Right lobe of liver (tissue), 4 donors: ENCODE results near the gene FGF2.
"Not testable (repeated sequence)": the region's sequence is repeated elsewhere in the genome, so short reads cannot be mapped to it uniquely, and the experiment has no call there.

Experiments
- POLR2A ChIP-seq: fragments of 450-650 bp; IDR thresholded peaks from one replicate; pipeline ENCODE4 v1.6.1; 2017; ENCODE audit warnings: antibody characterized with exemption, mild to moderate bottlenecking
- TF ChIP-seq, protein P1 (sequence below), 4 donors: fragments of 200-600 bp in 3 of 4; fragments of 450-650 bp in 1 of 4; IDR thresholded peaks; one replicate each; pipeline versions ENCODE4 v1.5.1 to v1.8.0; 2016 to 2022; ENCODE audit warnings: antibody characterized with exemption in 4 of 4, mild to moderate bottlenecking in 2 of 4
- donor health status: DM: no; HTN: no; CAD: no.
- donor health status: DM: no; HTN: no; CAD: no.
- donor health status: DM: no; HTN: yes; CAD: no.

DNA sequence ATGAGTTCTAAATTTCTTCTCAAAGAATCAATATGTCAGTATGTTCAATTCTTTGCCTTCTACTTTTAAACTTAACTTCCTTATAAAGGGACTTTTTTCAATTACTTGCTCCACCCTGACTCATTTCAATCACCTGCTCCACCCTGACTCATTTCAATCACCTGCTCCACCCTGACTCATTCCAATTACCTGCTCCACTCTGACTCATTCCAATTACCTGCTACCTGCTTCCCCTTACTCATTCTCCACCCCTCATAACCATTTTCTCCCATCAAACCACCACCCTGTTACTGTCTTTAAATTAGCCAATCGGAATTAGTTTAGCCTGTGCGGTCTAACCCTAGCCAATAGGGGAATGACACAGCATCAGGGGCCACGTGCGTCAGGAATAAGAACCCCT, 40.3 kb upstream of the FGF2 start:
- TF ChIP-seq POLR2A: not testable (repeated sequence)
- TF ChIP-seq, protein P1, sequence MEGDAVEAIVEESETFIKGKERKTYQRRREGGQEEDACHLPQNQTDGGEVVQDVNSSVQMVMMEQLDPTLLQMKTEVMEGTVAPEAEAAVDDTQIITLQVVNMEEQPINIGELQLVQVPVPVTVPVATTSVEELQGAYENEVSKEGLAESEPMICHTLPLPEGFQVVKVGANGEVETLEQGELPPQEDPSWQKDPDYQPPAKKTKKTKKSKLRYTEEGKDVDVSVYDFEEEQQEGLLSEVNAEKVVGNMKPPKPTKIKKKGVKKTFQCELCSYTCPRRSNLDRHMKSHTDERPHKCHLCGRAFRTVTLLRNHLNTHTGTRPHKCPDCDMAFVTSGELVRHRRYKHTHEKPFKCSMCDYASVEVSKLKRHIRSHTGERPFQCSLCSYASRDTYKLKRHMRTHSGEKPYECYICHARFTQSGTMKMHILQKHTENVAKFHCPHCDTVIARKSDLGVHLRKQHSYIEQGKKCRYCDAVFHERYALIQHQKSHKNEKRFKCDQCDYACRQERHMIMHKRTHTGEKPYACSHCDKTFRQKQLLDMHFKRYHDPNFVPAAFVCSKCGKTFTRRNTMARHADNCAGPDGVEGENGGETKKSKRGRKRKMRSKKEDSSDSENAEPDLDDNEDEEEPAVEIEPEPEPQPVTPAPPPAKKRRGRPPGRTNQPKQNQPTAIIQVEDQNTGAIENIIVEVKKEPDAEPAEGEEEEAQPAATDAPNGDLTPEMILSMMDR (IDR thresholded peaks at IDR 0.05): not testable (repeated sequence)
